Measurements from ENCODE around the gene CEBPE.

The CEBPE gene

DNA sequence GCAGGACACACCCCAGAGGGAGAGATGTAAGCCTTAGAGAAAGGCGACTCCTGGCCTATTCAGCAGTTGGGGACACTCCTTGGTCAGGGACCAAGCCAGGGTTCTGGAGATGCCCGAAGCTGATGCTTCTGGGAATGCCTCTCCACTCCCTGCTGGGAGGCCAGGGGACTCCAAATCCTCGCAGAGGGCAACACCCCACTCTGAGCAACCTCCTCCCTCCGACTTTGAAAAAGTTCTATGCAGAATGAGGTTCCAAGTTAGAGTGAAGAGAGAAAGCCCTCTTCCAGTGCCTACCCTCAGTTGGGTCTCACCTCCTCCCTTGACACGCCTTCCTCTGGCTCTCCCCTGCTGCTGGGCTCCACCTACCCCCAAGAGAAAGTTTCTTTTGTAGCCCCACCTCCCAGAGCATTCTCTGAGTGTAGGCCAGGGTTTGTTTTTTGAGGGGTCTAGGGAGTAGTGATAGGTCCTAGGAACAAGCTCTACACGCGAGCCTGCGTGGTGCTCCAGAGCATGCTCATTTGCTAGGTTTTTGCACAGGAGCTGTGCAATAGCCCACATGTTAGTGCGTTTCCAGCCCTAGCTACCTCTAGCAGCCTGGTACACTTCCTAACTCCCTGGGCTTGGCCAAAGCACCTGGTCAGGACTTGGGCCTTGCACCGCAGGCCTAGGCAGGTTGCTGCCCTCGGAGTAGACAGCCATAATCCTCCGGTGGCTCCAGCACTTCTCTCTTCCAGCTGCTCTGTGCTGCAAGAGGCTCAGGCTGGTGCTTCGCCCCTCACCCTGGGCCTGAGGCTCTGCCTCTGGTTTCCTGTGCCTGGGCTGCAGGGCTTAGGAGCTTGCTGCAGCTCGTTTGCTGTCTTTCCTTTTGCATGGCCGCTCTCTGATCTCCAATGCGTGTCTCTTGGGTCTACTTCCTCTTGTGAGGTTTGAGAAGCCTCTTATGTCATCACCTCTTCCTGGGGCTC, 590 bp upstream of the CEBPE start:
- Histone ChIP-seq H3K4me1 (ENCODE audit: control insufficient read depth in 1 of 2, insufficient read depth in 2 of 2, low read length in 2 of 2) (peaks cover 2 to 7% of the 10 kb centered on the region in 2 donors), H3K27me3 (ENCODE audit: low read depth, low read length) (no peaks in the 10 kb centered on the region), H3K36me3 (ENCODE audit: control insufficient read depth in 1 of 2, insufficient read depth in 2 of 2, low read length in 2 of 2) (no peaks in the 10 kb centered on the region), H3K4me3 (ENCODE audit: low read depth in 1 of 2, low read length in 2 of 2) (no peak overlapping the region), H3K9me3 (ENCODE audit: control insufficient read depth in 1 of 2, low read length in 2 of 2) (no peaks in the 10 kb centered on the region), H3K27ac (ENCODE audit: low read length) (no peak overlapping the region)

DNA sequence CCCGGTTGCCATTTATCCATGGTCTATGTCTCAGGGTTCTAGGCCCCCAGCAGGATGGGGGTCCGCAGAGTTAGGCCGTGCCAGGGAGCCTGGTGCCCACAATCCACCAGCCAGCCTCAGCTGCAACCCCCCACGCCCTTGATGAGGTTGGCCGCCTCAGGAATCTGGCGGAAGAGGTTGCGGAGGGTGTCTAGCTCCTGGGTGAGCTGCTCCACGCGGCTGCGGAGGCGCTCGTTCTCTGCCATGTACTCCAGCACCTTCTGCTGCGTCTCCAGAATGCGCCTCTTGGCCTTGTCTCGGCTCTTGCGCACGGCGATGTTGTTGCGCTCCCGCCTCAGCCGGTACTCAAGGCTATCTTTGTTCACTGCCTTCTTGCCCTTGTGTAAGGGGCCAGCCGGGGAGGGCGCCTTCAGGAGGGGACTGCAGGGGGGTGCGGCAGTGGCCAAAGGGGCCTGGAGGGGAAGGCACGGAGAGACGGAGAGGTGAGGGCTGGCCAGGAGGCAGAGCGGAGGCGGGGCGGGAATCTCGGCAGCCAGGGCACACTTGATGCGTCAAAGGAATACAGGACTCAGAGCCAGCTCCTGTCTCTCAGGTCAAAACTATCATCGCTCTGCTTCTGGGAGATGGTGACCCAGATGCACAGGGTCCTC, 1.6 kb downstream of the CEBPE start:
- Histone ChIP-seq H3K36me3 (ENCODE audit: control insufficient read depth in 1 of 2, insufficient read depth in 2 of 2, low read length in 2 of 2) (no peaks in the 10 kb centered on the region), H3K4me1 (ENCODE audit: control insufficient read depth in 1 of 2, insufficient read depth in 2 of 2, low read length in 2 of 2) (peaks cover 2 to 7% of the 10 kb centered on the region in 2 donors), H3K9me3 (ENCODE audit: control insufficient read depth in 1 of 2, low read length in 2 of 2) (no peaks in the 10 kb centered on the region), H3K27ac (ENCODE audit: low read length) (no peak overlapping the region), H3K27me3 (ENCODE audit: low read depth, low read length) (no peaks in the 10 kb centered on the region), H3K4me3 (ENCODE audit: low read depth in 1 of 2, low read length in 2 of 2) (no peak overlapping the region)

DNA sequence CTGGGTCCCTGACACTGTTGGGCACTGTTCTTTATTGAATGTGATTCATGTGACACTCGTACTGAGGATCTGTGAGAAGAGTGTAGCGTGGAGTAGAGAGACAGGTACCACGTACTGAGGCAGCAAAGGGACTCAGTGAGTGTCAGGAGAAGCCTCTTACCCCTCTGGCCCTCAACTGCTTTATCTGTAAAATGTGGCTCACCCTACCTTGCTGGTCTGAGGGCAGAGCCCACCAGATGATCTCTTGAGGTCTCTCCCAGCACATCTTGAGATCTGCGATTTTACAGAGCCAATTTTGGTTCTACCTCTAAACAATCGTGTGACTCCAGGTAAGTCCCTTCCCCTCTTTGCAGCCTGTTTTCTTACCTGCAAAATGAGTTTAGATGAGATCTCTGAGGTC, 3.1 kb downstream of the CEBPE start:
- no peaks in the 10 kb centered on the region for H3K36me3 ChIP-seq (ENCODE audit: control insufficient read depth in 1 of 2, insufficient read depth in 2 of 2, low read length in 2 of 2)
- no peak overlapping the region for H3K4me3 ChIP-seq (ENCODE audit: low read depth in 1 of 2, low read length in 2 of 2)
- no peaks in the 10 kb centered on the region for H3K27me3 ChIP-seq (ENCODE audit: low read depth, low read length)
- no peaks in the 10 kb centered on the region for H3K9me3 ChIP-seq (ENCODE audit: control insufficient read depth in 1 of 2, low read length in 2 of 2)
- peaks cover 0 to under 1% of the 10 kb centered on the region in 2 donors for H3K4me1 ChIP-seq (ENCODE audit: control insufficient read depth in 1 of 2, insufficient read depth in 2 of 2, low read length in 2 of 2)
- H3K27ac ChIP-seq (ENCODE audit: low read length): no peak overlapping the region

DNA sequence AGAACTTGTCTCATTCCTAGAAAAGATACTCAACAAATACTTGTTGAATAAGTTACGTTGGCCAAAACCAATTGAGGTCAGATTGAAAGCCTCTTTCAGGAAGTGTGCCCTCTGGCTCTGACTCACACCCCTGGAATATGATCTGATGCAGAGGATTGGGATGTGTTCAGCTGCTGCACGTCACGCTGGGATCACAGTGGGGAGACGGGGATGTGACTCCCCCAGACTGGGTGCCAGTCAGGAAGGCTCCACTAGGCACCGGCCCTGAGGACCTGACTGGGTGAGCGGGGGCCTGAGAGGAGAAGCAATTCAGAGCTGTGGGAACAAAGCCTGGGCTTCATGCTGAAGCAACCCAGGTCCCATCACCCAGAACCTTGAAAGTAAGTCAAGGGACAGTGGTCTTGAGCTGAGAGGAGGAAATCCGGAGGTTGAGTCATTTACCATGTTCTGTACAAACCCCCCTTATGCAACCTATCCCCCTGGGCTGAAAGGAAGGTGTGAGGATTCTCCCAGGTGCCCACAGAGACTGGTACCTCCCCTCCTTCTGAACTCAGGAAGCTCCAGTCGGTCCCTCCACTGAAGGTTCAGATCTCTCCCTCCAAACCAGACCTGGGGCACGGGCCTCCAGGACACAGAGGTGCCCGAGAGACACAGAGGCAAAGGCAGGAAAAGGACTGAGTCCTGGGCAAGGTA, 3.9 kb downstream of the CEBPE start:
- H3K4me3 ChIP-seq (ENCODE audit: low read depth in 1 of 2, low read length in 2 of 2): no peak overlapping the region
- H3K9me3 ChIP-seq (ENCODE audit: control insufficient read depth in 1 of 2, low read length in 2 of 2): no peaks in the 10 kb centered on the region
- no peaks in the 10 kb centered on the region for H3K27me3 ChIP-seq (ENCODE audit: low read depth, low read length)
- no peak overlapping the region for H3K27ac ChIP-seq (ENCODE audit: low read length)
- no peaks in the 10 kb centered on the region for H3K36me3 ChIP-seq (ENCODE audit: control insufficient read depth in 1 of 2, insufficient read depth in 2 of 2, low read length in 2 of 2)
- H3K4me1 ChIP-seq (ENCODE audit: control insufficient read depth in 1 of 2, insufficient read depth in 2 of 2, low read length in 2 of 2): no peaks in the 10 kb centered on the region

DNA sequence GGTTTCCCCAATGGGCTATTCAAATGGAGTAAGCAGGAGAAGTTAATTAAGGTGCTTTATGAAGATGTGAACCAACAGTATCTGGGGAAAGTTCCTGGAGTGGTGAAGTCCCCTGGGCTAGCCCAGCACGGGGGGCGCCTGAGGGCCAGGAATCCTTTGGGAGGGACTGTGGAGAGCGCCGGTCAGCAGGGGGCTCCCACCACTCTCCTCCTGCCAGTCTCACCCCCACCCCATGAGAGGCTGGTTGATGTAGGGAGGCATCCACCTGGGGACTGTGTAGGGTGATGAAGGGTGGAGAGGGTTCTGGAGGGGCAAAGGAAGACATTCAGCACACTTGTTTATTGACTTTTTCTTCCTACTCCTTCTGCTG, 4.4 kb downstream of the CEBPE start:
- Histone ChIP-seq H3K9me3 (ENCODE audit: control insufficient read depth in 1 of 2, low read length in 2 of 2) (no peaks in the 10 kb centered on the region), H3K27ac (ENCODE audit: low read length) (no peak overlapping the region), H3K4me3 (ENCODE audit: low read depth in 1 of 2, low read length in 2 of 2) (no peak overlapping the region), H3K36me3 (ENCODE audit: control insufficient read depth in 1 of 2, insufficient read depth in 2 of 2, low read length in 2 of 2) (no peaks in the 10 kb centered on the region), H3K4me1 (ENCODE audit: control insufficient read depth in 1 of 2, insufficient read depth in 2 of 2, low read length in 2 of 2) (no peaks in the 10 kb centered on the region), H3K27me3 (ENCODE audit: low read depth, low read length) (no peaks in the 10 kb centered on the region)

DNA sequence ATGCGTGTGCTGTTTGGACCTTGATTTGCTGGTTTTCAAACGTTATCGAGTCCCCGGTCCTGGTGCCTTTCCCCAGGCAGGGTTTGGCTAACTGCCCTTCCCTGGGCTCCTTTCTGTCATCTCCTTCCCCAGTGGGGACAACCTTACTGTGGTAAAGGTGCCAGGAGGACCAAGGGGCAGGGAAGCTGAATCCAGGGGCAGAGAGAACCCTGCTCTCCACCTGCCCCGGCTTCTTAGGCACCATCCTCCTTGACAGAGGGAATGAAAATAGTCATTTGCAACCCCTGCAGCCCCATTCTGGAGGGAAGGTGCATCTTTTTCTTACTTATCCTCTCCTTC, 5.0 kb downstream of the CEBPE start:
- H3K27ac ChIP-seq (ENCODE audit: low read length): no peak overlapping the region
- no peaks in the 10 kb centered on the region for H3K36me3 ChIP-seq (ENCODE audit: control insufficient read depth in 1 of 2, insufficient read depth in 2 of 2, low read length in 2 of 2)
- no peaks in the 10 kb centered on the region for H3K27me3 ChIP-seq (ENCODE audit: low read depth, low read length)
- H3K4me1 ChIP-seq (ENCODE audit: control insufficient read depth in 1 of 2, insufficient read depth in 2 of 2, low read length in 2 of 2): no peaks in the 10 kb centered on the region
- no peak overlapping the region for H3K4me3 ChIP-seq (ENCODE audit: low read depth in 1 of 2, low read length in 2 of 2)
- no peaks in the 10 kb centered on the region for H3K9me3 ChIP-seq (ENCODE audit: control insufficient read depth in 1 of 2, low read length in 2 of 2)

DNA sequence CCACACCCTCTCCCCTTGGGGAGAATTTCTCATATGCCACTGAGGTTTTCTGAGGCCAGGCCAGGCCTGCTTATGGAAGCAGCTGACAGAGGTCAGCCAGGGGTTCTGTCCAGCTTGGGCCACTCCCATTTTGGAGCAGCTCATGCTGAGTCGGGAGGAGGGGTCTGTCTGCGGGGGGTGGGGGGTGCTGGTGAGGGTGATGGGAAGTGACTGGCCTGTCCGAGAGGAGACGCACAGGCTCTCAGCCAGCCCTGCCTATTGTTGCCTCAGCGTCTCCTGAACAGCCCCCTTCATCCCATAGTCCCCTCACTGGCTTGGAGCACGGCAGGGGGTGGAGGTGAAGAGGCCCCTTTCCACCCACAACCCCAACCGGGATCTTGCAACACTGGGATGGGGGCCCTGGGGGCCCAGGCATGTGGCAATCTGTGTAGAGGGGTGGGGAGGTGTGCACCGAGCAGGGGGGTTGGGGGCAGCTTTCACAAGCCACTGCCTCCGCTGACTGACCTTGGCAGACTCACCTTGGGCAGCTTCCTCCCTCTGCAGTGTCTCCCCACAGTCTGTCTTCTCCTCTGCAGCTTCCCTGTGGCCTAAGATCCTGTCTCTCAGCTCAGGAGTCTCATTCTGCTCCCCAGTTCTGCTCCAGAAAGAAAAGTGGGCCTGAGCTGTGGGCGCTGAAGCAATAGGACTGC, 5.5 kb downstream of the CEBPE start:
- no peaks in the 10 kb centered on the region for H3K9me3 ChIP-seq (ENCODE audit: control insufficient read depth in 1 of 2, low read length in 2 of 2)
- H3K4me1 ChIP-seq (ENCODE audit: control insufficient read depth in 1 of 2, insufficient read depth in 2 of 2, low read length in 2 of 2): no peaks in the 10 kb centered on the region
- no peaks in the 10 kb centered on the region for H3K36me3 ChIP-seq (ENCODE audit: control insufficient read depth in 1 of 2, insufficient read depth in 2 of 2, low read length in 2 of 2)
- no peaks in the 10 kb centered on the region for H3K27me3 ChIP-seq (ENCODE audit: low read depth, low read length)
- H3K27ac ChIP-seq (ENCODE audit: low read length): no peak overlapping the region
- H3K4me3 ChIP-seq (ENCODE audit: low read depth in 1 of 2, low read length in 2 of 2): no peak overlapping the region

DNA sequence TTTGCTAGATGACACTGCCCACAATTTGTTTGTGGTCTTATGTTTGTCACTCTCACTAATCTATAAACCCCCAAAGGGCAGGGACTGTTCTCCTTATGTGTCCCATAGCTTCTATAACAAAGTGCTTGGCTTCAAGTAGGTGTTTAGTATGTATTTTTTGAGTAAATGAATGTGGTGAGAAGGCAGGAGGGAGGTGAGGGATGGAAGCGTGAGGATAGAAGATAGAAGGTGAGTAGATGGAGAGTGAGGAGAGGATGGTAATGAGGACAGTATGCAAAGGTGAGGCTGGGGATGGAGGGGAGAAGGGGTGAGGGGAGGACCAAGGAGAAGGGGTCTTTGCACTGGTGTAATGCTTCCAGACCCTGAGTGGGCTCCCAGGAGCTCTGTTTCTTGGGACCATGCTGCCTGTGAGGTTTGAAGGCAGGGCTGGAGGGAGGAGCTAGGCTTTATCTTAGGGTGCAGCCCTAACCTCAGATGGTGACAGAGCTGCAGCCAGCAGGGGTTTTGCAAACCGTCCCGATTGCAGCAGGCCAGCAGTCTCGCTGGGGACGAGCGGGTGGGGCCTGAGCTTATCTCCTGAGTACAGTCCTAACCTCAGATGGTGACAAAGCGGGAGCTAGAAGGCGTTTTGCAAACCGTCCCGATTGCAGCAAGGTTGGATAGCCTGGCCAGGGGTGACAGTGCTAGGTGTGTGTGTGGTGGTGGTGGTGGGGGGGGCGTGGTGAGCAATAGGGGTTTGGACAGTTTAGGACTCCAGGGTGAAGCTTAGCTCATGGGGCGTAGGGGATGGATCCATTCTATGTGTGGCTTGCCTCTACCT, 6.5 kb downstream of the CEBPE start:
- Histone ChIP-seq H3K27ac (ENCODE audit: low read length) (no peak overlapping the region), H3K27me3 (ENCODE audit: low read depth, low read length) (no peaks in the 10 kb centered on the region), H3K9me3 (ENCODE audit: control insufficient read depth in 1 of 2, low read length in 2 of 2) (no peaks in the 10 kb centered on the region), H3K4me1 (ENCODE audit: control insufficient read depth in 1 of 2, insufficient read depth in 2 of 2, low read length in 2 of 2) (no peaks in the 10 kb centered on the region), H3K4me3 (ENCODE audit: low read depth in 1 of 2, low read length in 2 of 2) (no peak overlapping the region), H3K36me3 (ENCODE audit: control insufficient read depth in 1 of 2, insufficient read depth in 2 of 2, low read length in 2 of 2) (no peaks in the 10 kb centered on the region)

DNA sequence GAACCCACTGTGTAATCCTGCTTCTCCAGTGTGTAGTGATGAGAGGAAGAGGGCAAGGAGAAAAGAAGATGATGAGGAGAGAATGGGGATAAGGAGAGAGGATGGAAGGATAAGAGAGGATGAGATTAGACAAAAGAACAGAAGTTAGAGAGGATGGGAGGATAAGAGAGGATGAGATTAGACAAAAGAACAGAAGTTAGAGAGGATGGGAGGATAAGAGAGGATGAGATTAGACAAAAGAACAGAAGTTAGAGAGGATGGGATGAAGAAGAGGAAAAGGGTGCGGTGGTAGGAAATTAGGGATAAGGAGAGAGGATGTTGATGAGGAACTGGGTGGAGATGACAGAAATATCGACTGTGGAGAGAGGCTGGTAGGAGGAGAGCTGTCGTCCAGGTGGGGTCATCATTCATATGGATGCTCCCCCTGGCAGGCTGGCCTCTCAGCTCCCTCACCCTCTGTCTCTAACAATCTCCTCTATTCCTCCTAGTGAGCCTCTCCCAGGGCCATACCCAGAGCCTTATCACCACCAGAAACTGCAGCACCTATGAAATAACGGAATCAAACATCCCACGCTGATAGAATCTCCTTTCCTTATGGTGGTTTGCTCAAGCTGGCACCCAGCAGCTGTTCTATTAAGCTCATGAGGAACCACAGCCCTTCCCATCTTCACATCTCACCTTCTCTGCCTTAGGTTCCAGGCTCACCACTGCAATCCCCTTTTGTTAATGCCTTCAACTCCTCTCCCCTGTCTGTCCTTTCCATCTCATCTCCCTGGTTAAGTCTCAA, 8.3 kb downstream of the CEBPE start:
- no peaks in the 10 kb centered on the region for H3K27me3 ChIP-seq (ENCODE audit: low read depth, low read length)
- H3K36me3 ChIP-seq (ENCODE audit: control insufficient read depth in 1 of 2, insufficient read depth in 2 of 2, low read length in 2 of 2): no peaks in the 10 kb centered on the region
- H3K4me1 ChIP-seq (ENCODE audit: control insufficient read depth in 1 of 2, insufficient read depth in 2 of 2, low read length in 2 of 2): no peaks in the 10 kb centered on the region
- no peak overlapping the region for H3K4me3 ChIP-seq (ENCODE audit: low read depth in 1 of 2, low read length in 2 of 2)
- no peak overlapping the region for H3K27ac ChIP-seq (ENCODE audit: low read length)
- no peaks in the 10 kb centered on the region for H3K9me3 ChIP-seq (ENCODE audit: control insufficient read depth in 1 of 2, low read length in 2 of 2)

DNA sequence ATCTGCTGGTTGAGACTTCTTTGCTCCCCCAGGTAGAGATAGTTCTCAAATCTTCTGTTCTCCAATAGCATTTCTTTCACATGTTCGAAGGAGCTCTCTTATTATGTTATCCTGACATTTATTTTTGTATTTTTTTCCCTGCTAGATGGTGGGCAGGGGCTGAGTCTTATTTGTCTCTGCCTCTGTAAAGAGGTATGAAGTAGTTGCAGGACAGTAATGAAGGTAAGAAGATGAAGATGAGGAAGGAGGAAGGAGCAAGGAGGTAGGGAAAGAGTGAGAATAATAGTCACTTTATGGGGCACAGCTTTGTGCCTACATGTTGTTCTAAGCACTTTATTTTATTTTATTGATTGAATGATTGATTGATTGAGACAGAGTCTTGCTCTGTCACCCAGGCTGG, 9.3 kb downstream of the CEBPE start:
- Histone ChIP-seq H3K27me3 (ENCODE audit: low read depth, low read length) (no peaks in the 10 kb centered on the region), H3K9me3 (ENCODE audit: control insufficient read depth in 1 of 2, low read length in 2 of 2) (no peaks in the 10 kb centered on the region), H3K4me1 (ENCODE audit: control insufficient read depth in 1 of 2, insufficient read depth in 2 of 2, low read length in 2 of 2) (peaks cover 0 to 1% of the 10 kb centered on the region in 2 donors), H3K4me3 (ENCODE audit: low read depth in 1 of 2, low read length in 2 of 2) (no peak overlapping the region), H3K27ac (ENCODE audit: low read length) (no peak overlapping the region), H3K36me3 (ENCODE audit: control insufficient read depth in 1 of 2, insufficient read depth in 2 of 2, low read length in 2 of 2) (no peaks in the 10 kb centered on the region)

Measured in muscle layer of duodenum (tissue), 2 donors.